Mammary epithelial cell (primary cell): ENCODE results near the gene NKX6-2.

ENCODE experiments used
- CTCF ChIP-seq, 2 donors: IDR thresholded peaks in 1 of 2; conservative IDR thresholded peaks in 1 of 2; 2 replicates each; pipeline ENCODE4 v1.5.1; 2011 to 2012; ENCODE audit warnings: inconsistent platforms in 2 of 2, low read length in 2 of 2, mild to moderate bottlenecking in 2 of 2, control low read depth in 1 of 2, low read depth in 1 of 2; ENCODE audit not compliant: insufficient read depth in 1 of 2; ENCODE audit errors: extremely low read depth in 1 of 2
- EZH2 ChIP-seq: IDR thresholded peaks from 2 replicates; pipeline ENCODE4 v1.6.1; 2012; ENCODE audit warnings: low read length, inconsistent platforms, borderline replicate concordance

DNA sequence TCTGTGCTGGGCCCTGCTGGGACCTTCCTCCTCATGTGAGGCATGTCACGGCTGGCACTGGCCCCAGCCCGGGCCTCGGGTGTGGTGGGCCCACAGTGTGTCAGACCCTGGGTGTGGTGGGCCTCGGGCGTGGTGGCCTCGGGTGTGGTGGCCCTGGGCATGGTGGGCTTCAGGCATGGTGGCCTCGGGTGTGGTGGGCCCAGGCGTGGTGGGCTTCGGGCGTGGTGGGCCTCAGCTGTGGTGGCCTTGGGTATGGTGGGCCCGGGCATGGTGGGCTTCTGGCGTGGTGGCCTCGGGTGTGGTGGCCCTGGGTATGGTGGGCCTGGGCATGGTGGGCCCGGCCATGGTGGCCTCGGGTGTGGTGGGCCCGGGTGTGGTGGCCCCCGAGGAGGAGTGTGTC is 40.4 kb downstream of the NKX6-2 start:
- TF ChIP-seq CTCF (conservative IDR thresholded peaks at IDR 0.05 in 1 of 2, IDR thresholded peaks at IDR 0.05 in 1 of 2; ENCODE audit: extremely low read depth in 1 of 2, insufficient read depth in 1 of 2, low read depth in 1 of 2, low read length in 2 of 2) (no peak), EZH2 (no peak)
